ENCODE data around the gene AZU1. TPM values are rescaled to one million over a fixed set of nuclear protein-coding genes. Genes with fewer than 3 reads are reported as not detected.

AZU1 gene
- total and polyA plus RNA-seq, 2 of the 8 experiments (the other 6 are each of a cell fraction or from before 2014, with no cell fraction given): 0.80 to 1.3 TPM

DNA sequence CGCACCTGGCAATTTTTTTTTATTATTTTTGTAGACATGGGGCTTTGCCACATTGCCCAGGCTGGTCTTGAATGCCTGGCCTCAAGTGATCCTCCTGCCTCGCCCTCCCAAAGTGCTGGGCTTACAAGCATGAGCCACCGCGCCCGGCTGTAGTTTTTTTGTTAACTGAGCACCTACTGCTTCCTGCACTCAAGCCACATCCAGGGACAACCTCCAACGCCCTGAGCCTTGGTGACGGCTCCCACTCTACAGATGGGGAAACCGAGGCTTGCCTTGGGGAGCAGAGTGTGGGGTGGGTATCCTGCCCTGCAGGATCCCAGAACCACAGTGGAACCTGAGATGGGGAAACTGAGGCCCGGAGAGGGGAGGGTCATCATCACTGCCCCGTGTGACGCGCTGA is 27.5 kb downstream of the AZU1 start:
- H2BK15ac ChIP-seq (ENCODE audit: low read length): no peak overlapping the region
- no peak overlapping the region for H2BK20ac ChIP-seq (ENCODE audit: low read length)
- no peak overlapping the region for H2BK120ac ChIP-seq (replicated peaks; ENCODE audit: low read depth, low read length)
- no peaks in the 10 kb centered on the region for H3K79me2 ChIP-seq (ENCODE audit: control insufficient read depth in 1 of 2, insufficient read depth in 2 of 2, low read length in 2 of 2)
- peaks cover 2 to 14% (median 6%) of the 10 kb centered on the region in 4 experiments for H3K27me3 ChIP-seq (replicated peaks in 1 of 4; ENCODE audit: control insufficient read depth in 3 of 4, extremely low read depth in 1 of 4, insufficient read depth in 3 of 4, low read length in 3 of 4)
- no peak overlapping the region for H2AK5ac ChIP-seq (ENCODE audit: low read depth, low read length)
- no peak overlapping the region for H3K27ac ChIP-seq (ENCODE audit: low read depth, low read length)
- 89% methylated on average over 12 of the region's 12 CpGs; no CpG with 5 or more reads in 1 of the 2 experiments for WGBS, 2 experiments (ENCODE audit: extremely low coverage in 1 of 2, insufficient coverage in 1 of 2, insufficient read length in 1 of 2, insufficient replicate concordance in 2 of 2, low coverage in 1 of 2, low lambda C conversion rate in 2 of 2, missing lambda C conversion rate in 1 of 2)
- no peak overlapping the region for H3K4me3 ChIP-seq (ENCODE audit: extremely low read depth in 1 of 4, insufficient read depth in 2 of 4, low read depth in 3 of 4, low read length in 4 of 4)
- no peak overlapping the region for H2BK12ac ChIP-seq (ENCODE audit: low read depth, low read length)
- no peak overlapping the region for H3K23ac ChIP-seq (ENCODE audit: insufficient read length)
- CTCF ChIA-PET (ENCODE audit: partially characterized antibody): interaction anchor here (1.1 to 3.1 kb wide), 8 partner anchors 8 to 224 kb away, joined by 3 to 18 read pairs (median 5); no protein-coding TSS in a partner anchor
- H3K14ac ChIP-seq (ENCODE audit: insufficient read length): no peak overlapping the region
- H3K18ac ChIP-seq (ENCODE audit: extremely low read depth, low read length): no peak overlapping the region
- TF ChIP-seq RXRA (IDR thresholded peaks at IDR 0.05; ENCODE audit: insufficient read depth, low read depth, low read length): no peak
- TF ChIP-seq SAP30 (IDR thresholded peaks at IDR 0.05; ENCODE audit: insufficient read depth, insufficient replicate concordance, low read length): no peak
- TF ChIP-seq TCF12 (IDR thresholded peaks at IDR 0.05; ENCODE audit: low read depth, low read length): no peak
- no peak for TF ChIP-seq CBX5 (IDR thresholded peaks at IDR 0.05; ENCODE audit: low read depth, low read length)
- no peak for TF ChIP-seq CHD1 (IDR thresholded peaks at IDR 0.05; ENCODE audit: low read depth, low read length)
- TF ChIP-seq PHF8 (conservative IDR thresholded peaks at IDR 0.05; ENCODE audit: low read depth, low read length): no peak
- TF ChIP-seq CTBP2 (IDR thresholded peaks at IDR 0.05; ENCODE audit: borderline replicate concordance, insufficient read depth, insufficient read length, low read length): no peak
- no peak for TF ChIP-seq KDM4A (IDR thresholded peaks at IDR 0.05; ENCODE audit: low read depth, low read length, severe bottlenecking)
- TF ChIP-seq EP300 (IDR thresholded peaks at IDR 0.05; ENCODE audit: borderline replicate concordance in 1 of 2, low read depth in 2 of 2, low read length in 2 of 2): no peak
- no peak for TF ChIP-seq RFX5 (IDR thresholded peaks at IDR 0.05; ENCODE audit: borderline replicate concordance, low read depth, low read length)
- no peak for TF ChIP-seq SIN3A (conservative IDR thresholded peaks at IDR 0.05 in 1 of 2, IDR thresholded peaks at IDR 0.05 in 1 of 2; ENCODE audit: low read depth in 1 of 2, low read length in 2 of 2)
- TF ChIP-seq KDM5A (IDR thresholded peaks at IDR 0.05; ENCODE audit: low read length): no peak
- no peak for TF ChIP-seq CHD2 (IDR thresholded peaks at IDR 0.05; ENCODE audit: low read length)
- TF ChIP-seq KDM1A (IDR thresholded peaks at IDR 0.05; ENCODE audit: borderline replicate concordance, low read length): no peak
- FAIRE-seq: no peak
- no peak overlapping the region for H3K4me2 ChIP-seq (ENCODE audit: insufficient read depth in 1 of 2, low read depth in 2 of 2, low read length in 2 of 2)
- POLR2A ChIA-PET (ENCODE audit: partially characterized antibody): interaction anchor here (0.7 to 1.9 kb wide), 4 partner anchors 10 to 83 kb away, joined by 4 to 5 read pairs (median 4); partner anchors contain the start of gene PRTN3
- H3K36me3 ChIP-seq (ENCODE audit: control insufficient read depth in 2 of 4, insufficient read depth in 4 of 4, low read length in 3 of 4): no peaks in the 10 kb centered on the region
- no peaks in the 10 kb centered on the region for H3K9me3 ChIP-seq (ENCODE audit: insufficient read depth in 2 of 2, low read depth in 1 of 2, low read length in 1 of 2)
- no peaks in the 10 kb centered on the region for H3K4me1 ChIP-seq (replicated peaks in 1 of 4; ENCODE audit: control insufficient read depth in 3 of 4, insufficient read depth in 4 of 4, low read length in 3 of 4)
- no peak overlapping the region for H2BK5ac ChIP-seq (ENCODE audit: low read depth, low read length)
- no peak overlapping the region for H4K91ac ChIP-seq (replicated peaks; ENCODE audit: insufficient read length, low read length)
- no peak overlapping the region for H3K4ac ChIP-seq (replicated peaks; ENCODE audit: insufficient read length, low read depth, low read length)
- no peak for DNase-seq (ENCODE audit: low read depth in 1 of 2, low spot score in 2 of 2)
- H4K20me1 ChIP-seq (replicated peaks in 1 of 2; ENCODE audit: control insufficient read depth in 1 of 2, insufficient read depth in 2 of 2, low read length in 2 of 2): peaks cover 0 to 3% of the 10 kb centered on the region in 2 experiments
- no peaks in the 10 kb centered on the region for H3K79me1 ChIP-seq (ENCODE audit: low read depth, low read length)
- no peak overlapping the region for H4K5ac ChIP-seq (ENCODE audit: insufficient read length, low read depth, low read length)
- no peak overlapping the region for H3K56ac ChIP-seq (replicated peaks; ENCODE audit: insufficient read length, low read depth, low read length)
- no peak overlapping the region for H4K8ac ChIP-seq (ENCODE audit: extremely low read depth, insufficient read depth, low read length)
- no peak overlapping the region for H2AFZ ChIP-seq (ENCODE audit: low read length)
- no peak overlapping the region for H3K9ac ChIP-seq (replicated peaks in 1 of 4; ENCODE audit: extremely low read depth in 1 of 4, low read depth in 3 of 4, low read length in 3 of 4)
- no peaks in the 10 kb centered on the region for H3K23me2 ChIP-seq (ENCODE audit: low read depth, low read length)
